Tibial artery (tissue), 4 donors: Measurements from ENCODE around the gene TNS1.

ENCODE experiments used
- DNase-seq, 2 donors: peaks; one replicate each; pipeline ENCODE4 v3.0.0-alpha.2; 2019
- H3K27ac ChIP-seq, 2 donors: fragments of 200-600 bp; sonication (generic) in 1 of 2; 1 replicate in 1 of 2; 2 replicates in 1 of 2; pipeline ENCODE4 v1.5.1; 2018 to 2019; ENCODE audit warnings: mild to moderate bottlenecking in 1 of 2
- H3K27me3 ChIP-seq, 2 donors: fragments of 200-600 bp; sonication (generic) in 1 of 2; one replicate each; pipeline versions ENCODE4 v1.5.1 to v1.6.0; 2016 to 2019
- H3K36me3 ChIP-seq, 3 donors: fragments of 200-600 bp; sonication (generic) in 2 of 3; one replicate each; pipeline ENCODE4 v1.5.1; 2016 to 2019; ENCODE audit warnings: mild to moderate bottlenecking in 2 of 3
- H3K4me1 ChIP-seq, 4 donors: fragments of 200-600 bp; sonication (generic) in 2 of 4; 1 replicate in 3 of 4; 2 replicates in 1 of 4; pipeline ENCODE4 v1.5.1; 2016 to 2019
- H3K4me3 ChIP-seq, 2 donors: fragments of 200-600 bp; sonication (generic) in 1 of 2; 1 replicate in 1 of 2; 2 replicates in 1 of 2; pipeline ENCODE4 v1.5.1; 2018 to 2019; ENCODE audit warnings: mild to moderate bottlenecking in 2 of 2
- H3K9me3 ChIP-seq, 3 donors: fragments of 200-600 bp; sonication (generic) in 1 of 3; one replicate each; pipeline ENCODE4 v1.5.1; 2016 to 2019
- CTCF ChIP-seq, 2 experiments: fragments of 200-600 bp in 1 of 2; fragments of 450-650 bp in 1 of 2; IDR thresholded peaks; one replicate each; pipeline ENCODE4 v1.5.1; 2017 to 2019; ENCODE audit warnings: antibody characterized with exemption in 2 of 2, mild to moderate bottlenecking in 1 of 2, moderate library complexity in 1 of 2
- intact Hi-C: fragments of 100-400 bp; cut with DNase I; formaldehyde crosslinking; loops from one replicate; pipeline ENCODE4 v1.15.0; 2023; ENCODE audit warnings: low total_unique reads

The TNS1 gene

GRCh38 chr2:218043100-218043499 is 40.3 kb upstream of the TNS1 start:
- H3K27ac ChIP-seq, result no peak overlapping the region
- H3K9me3 ChIP-seq, result no peaks in the 10 kb centered on the region
- no peaks in the 10 kb centered on the region for H3K27me3 ChIP-seq
- no peaks in the 10 kb centered on the region for H3K36me3 ChIP-seq
- no peak overlapping the region for H3K4me3 ChIP-seq
- intact Hi-C loops, result no loop called here
- H3K4me1 ChIP-seq, result no peaks in the 10 kb centered on the region
- no peak for DNase-seq
- no peak for TF ChIP-seq CTCF (IDR thresholded peaks at IDR 0.05)

- DNase-seq, result no peak
These were observed 38.7 kb upstream of the TNS1 start for GRCh38 chr2:218041302-218042168.

GRCh38 chr2:218040883-218041282 is 38.1 kb upstream of the TNS1 start:
- H3K27me3 ChIP-seq, result no peaks in the 10 kb centered on the region
- H3K4me1 ChIP-seq, result no peaks in the 10 kb centered on the region
- intact Hi-C loops, result no loop called here
- H3K27ac ChIP-seq, result no peak overlapping the region
- no peak overlapping the region for H3K4me3 ChIP-seq
- H3K36me3 ChIP-seq, result no peaks in the 10 kb centered on the region
- no peaks in the 10 kb centered on the region for H3K9me3 ChIP-seq
- DNase-seq, result no peak
- no peak for TF ChIP-seq CTCF (IDR thresholded peaks at IDR 0.05)

More at GRCh38 chr2:218041302-218042168, 38.7 kb upstream of the TNS1 start:
- Histone ChIP-seq H3K27me3 (no peaks in the 10 kb centered on the region), H3K36me3 (no peaks in the 10 kb centered on the region), H3K9me3 (no peaks in the 10 kb centered on the region), H3K4me1 (no peaks in the 10 kb centered on the region), H3K27ac (no peak overlapping the region), H3K4me3 (no peak overlapping the region)
- no peak for TF ChIP-seq CTCF (IDR thresholded peaks at IDR 0.05)
- intact Hi-C loops, result no loop called here

- H3K4me3 ChIP-seq, result no peak overlapping the region
- no peaks in the 10 kb centered on the region for H3K36me3 ChIP-seq
- intact Hi-C loops, result loop anchor here (10.0 kb wide), 1 partner anchor 254 kb away; no protein-coding TSS in a partner anchor
- no peaks in the 10 kb centered on the region for H3K27me3 ChIP-seq
- peaks cover 0 to 9% (median 4%) of the 10 kb centered on the region in 4 donors for H3K4me1 ChIP-seq
- no peak for TF ChIP-seq CTCF (IDR thresholded peaks at IDR 0.05)
- no peak for DNase-seq
- H3K27ac ChIP-seq, result no peak overlapping the region
- H3K9me3 ChIP-seq, result no peaks in the 10 kb centered on the region
These were observed 36.4 kb upstream of the TNS1 start for GRCh38 chr2:218039171-218039570.

- TF ChIP-seq CTCF (IDR thresholded peaks at IDR 0.05), result no peak
- Histone ChIP-seq H3K4me1 (peaks cover 0 to 26% (median 19%) of the 10 kb centered on the region in 4 donors), H3K27ac (no peak overlapping the region), H3K27me3 (no peaks in the 10 kb centered on the region), H3K9me3 (no peaks in the 10 kb centered on the region), H3K36me3 (no peaks in the 10 kb centered on the region), H3K4me3 (no peak overlapping the region)
- intact Hi-C loops, result loop anchor here (10.0 kb wide), 1 partner anchor 252 kb away; no protein-coding TSS in a partner anchor
- DNase-seq, result no peak
These were observed 33.6 kb upstream of the TNS1 start for GRCh38 chr2:218036371-218036770.
